ENCODE data around the gene OAS3. TPM values are rescaled to one million over a fixed set of nuclear protein-coding genes. Genes with fewer than 3 reads are reported as not detected.
"Not testable (repeated sequence)": the region's sequence is repeated elsewhere in the genome, so short reads cannot be mapped to it uniquely, and the experiment has no call there.

The OAS3 gene
- total RNA-seq, 1 experiment from 2014 or later, result 0.45 TPM

- Histone ChIP-seq H3K4me1 (no peaks in the 10 kb centered on the region), H3K9me3 (replicated peaks) (peaks cover 4% of the 10 kb centered on the region; the same call in 1 of the 2 replicates), H3K36me3 (no peaks in the 10 kb centered on the region), H3K27ac (no peak overlapping the region), H3K27me3 (no peaks in the 10 kb centered on the region), H3K4me3 (no peak overlapping the region)
- no peak for DNase-seq
Observed at GRCh38 chr12:112909693-112910092, 28.6 kb upstream of the OAS3 start.

GRCh38 chr12:112913038-112913688 lies 25.1 kb upstream of the OAS3 start:
- no peak for DNase-seq
- H3K4me3 ChIP-seq, result no peak overlapping the region

GRCh38 chr12:112913888-112914287 lies 24.4 kb upstream of the OAS3 start:
- DNase-seq; H3K27me3 ChIP-seq; H3K9me3 ChIP-seq (replicated peaks); H3K4me3 ChIP-seq; H3K4me1 ChIP-seq; H3K36me3 ChIP-seq; H3K27ac ChIP-seq: not testable (repeated sequence)

More at GRCh38 chr12:112913038-112913688, 25.1 kb upstream of the OAS3 start:
- Histone ChIP-seq H3K9me3 (replicated peaks) (peaks cover 4% of the 10 kb centered on the region; the same call in 1 of the 2 replicates), H3K27ac (no peak overlapping the region), H3K27me3 (no peaks in the 10 kb centered on the region), H3K36me3 (no peaks in the 10 kb centered on the region), H3K4me1 (no peaks in the 10 kb centered on the region)

- no peak overlapping the region for H3K4me3 ChIP-seq
- peaks cover 4% of the 10 kb centered on the region; the same call in 1 of the 2 replicates for H3K9me3 ChIP-seq (replicated peaks)
- H3K27me3 ChIP-seq, result no peaks in the 10 kb centered on the region
- H3K27ac ChIP-seq, result no peak overlapping the region
- H3K4me1 ChIP-seq, result no peaks in the 10 kb centered on the region
- H3K36me3 ChIP-seq, result no peaks in the 10 kb centered on the region
- DNase-seq, result no peak
Observed at GRCh38 chr12:112916270-112916669, 22.0 kb upstream of the OAS3 start.

GRCh38 chr12:112919121-112919520 lies 19.2 kb upstream of the OAS3 start:
- Histone ChIP-seq H3K36me3 (no peaks in the 10 kb centered on the region), H3K27ac (no peak overlapping the region)

GRCh38 chr12:112924986-112925385 lies 13.3 kb upstream of the OAS3 start:
- no peak overlapping the region for H3K4me3 ChIP-seq
- DNase-seq, result no peak
- H3K27ac ChIP-seq, result no peak overlapping the region
- H3K27me3 ChIP-seq, result no peaks in the 10 kb centered on the region
- no peaks in the 10 kb centered on the region for H3K9me3 ChIP-seq (replicated peaks)
- no peaks in the 10 kb centered on the region for H3K4me1 ChIP-seq
- H3K36me3 ChIP-seq, result no peaks in the 10 kb centered on the region

More at GRCh38 chr12:112919121-112919520, 19.2 kb upstream of the OAS3 start:
- no peak for DNase-seq
- Histone ChIP-seq H3K4me1 (no peaks in the 10 kb centered on the region), H3K9me3 (replicated peaks) (no peaks in the 10 kb centered on the region), H3K27me3 (no peaks in the 10 kb centered on the region), H3K4me3 (no peak overlapping the region)

GRCh38 chr12:112926416-112927033 lies 11.7 kb upstream of the OAS3 start:
- not testable (repeated sequence) for H3K27me3 ChIP-seq

GRCh38 chr12:112927475-112927874 lies 10.8 kb upstream of the OAS3 start:
- Histone ChIP-seq H3K9me3 (replicated peaks) (no peaks in the 10 kb centered on the region), H3K4me1 (no peaks in the 10 kb centered on the region), H3K36me3 (no peaks in the 10 kb centered on the region), H3K27me3 (no peaks in the 10 kb centered on the region), H3K4me3 (no peak overlapping the region), H3K27ac (no peak overlapping the region)
- DNase-seq, result no peak

More at GRCh38 chr12:112926416-112927033, 11.7 kb upstream of the OAS3 start:
- H3K27ac ChIP-seq; H3K36me3 ChIP-seq; H3K4me3 ChIP-seq; DNase-seq; H3K9me3 ChIP-seq (replicated peaks); H3K4me1 ChIP-seq: not testable (repeated sequence)

- Histone ChIP-seq H3K27ac (no peak overlapping the region), H3K4me1 (no peaks in the 10 kb centered on the region), H3K36me3 (no peaks in the 10 kb centered on the region), H3K4me3 (no peak overlapping the region), H3K27me3 (no peaks in the 10 kb centered on the region), H3K9me3 (replicated peaks) (no peaks in the 10 kb centered on the region)
- DNase-seq, result no peak
Observed at GRCh38 chr12:112927925-112928324, 10.3 kb upstream of the OAS3 start.

GRCh38 chr12:112928978-112929377 lies 9.3 kb upstream of the OAS3 start:
- Histone ChIP-seq H3K27ac (no peak overlapping the region), H3K36me3 (no peaks in the 10 kb centered on the region), H3K4me1 (no peaks in the 10 kb centered on the region), H3K4me3 (no peak overlapping the region), H3K9me3 (replicated peaks) (no peaks in the 10 kb centered on the region), H3K27me3 (no peaks in the 10 kb centered on the region)
- DNase-seq, result no peak

- no peaks in the 10 kb centered on the region for H3K4me1 ChIP-seq
- no peaks in the 10 kb centered on the region for H3K27me3 ChIP-seq
- H3K27ac ChIP-seq, result no peak overlapping the region
- no peaks in the 10 kb centered on the region for H3K9me3 ChIP-seq (replicated peaks)
- no peaks in the 10 kb centered on the region for H3K36me3 ChIP-seq
- no peak overlapping the region for H3K4me3 ChIP-seq
- no peak for DNase-seq
Observed at GRCh38 chr12:112929715-112930114, 8.6 kb upstream of the OAS3 start.

- Histone ChIP-seq H3K4me1 (no peaks in the 10 kb centered on the region), H3K36me3 (no peaks in the 10 kb centered on the region), H3K27me3 (no peaks in the 10 kb centered on the region), H3K9me3 (replicated peaks) (no peaks in the 10 kb centered on the region), H3K27ac (no peak overlapping the region), H3K4me3 (no peak overlapping the region)
- no peak for DNase-seq
Observed at GRCh38 chr12:112930350-112930749, 7.9 kb upstream of the OAS3 start.

- no peak for DNase-seq
- Histone ChIP-seq H3K27me3 (no peaks in the 10 kb centered on the region), H3K4me3 (no peak overlapping the region), H3K27ac (no peak overlapping the region), H3K9me3 (replicated peaks) (no peaks in the 10 kb centered on the region), H3K36me3 (no peaks in the 10 kb centered on the region), H3K4me1 (no peaks in the 10 kb centered on the region)
Observed at GRCh38 chr12:112932485-112933128, 5.7 kb upstream of the OAS3 start.

GRCh38 chr12:112933129-112933505 lies 5.2 kb upstream of the OAS3 start:
- H3K27me3 ChIP-seq, result no peaks in the 10 kb centered on the region
- no peak overlapping the region for H3K27ac ChIP-seq
- no peaks in the 10 kb centered on the region for H3K4me1 ChIP-seq
- DNase-seq, result no peak
- H3K36me3 ChIP-seq, result no peaks in the 10 kb centered on the region
- no peaks in the 10 kb centered on the region for H3K9me3 ChIP-seq (replicated peaks)
- no peak overlapping the region for H3K4me3 ChIP-seq

GRCh38 chr12:112936264-112936663 lies 2.0 kb upstream of the OAS3 start:
- Histone ChIP-seq H3K36me3 (no peaks in the 10 kb centered on the region), H3K27ac (no peak overlapping the region), H3K27me3 (no peaks in the 10 kb centered on the region), H3K4me1 (no peaks in the 10 kb centered on the region), H3K9me3 (replicated peaks) (no peaks in the 10 kb centered on the region), H3K4me3 (no peak overlapping the region)
- no peak for DNase-seq

Data from SJCRH30 (cell line).